ENCODE measurements around the gene SEPTIN14. TPM values are rescaled to one million over a fixed set of nuclear protein-coding genes. Genes with fewer than 3 reads are reported as not detected.
"Not testable (repeated sequence)": the region's sequence is repeated elsewhere in the genome, so short reads cannot be mapped to it uniquely, and the experiment has no call there.

The SEPTIN14 gene
- total RNA-seq, 1 donor from 2014 or later, result 0.07 TPM

DNA sequence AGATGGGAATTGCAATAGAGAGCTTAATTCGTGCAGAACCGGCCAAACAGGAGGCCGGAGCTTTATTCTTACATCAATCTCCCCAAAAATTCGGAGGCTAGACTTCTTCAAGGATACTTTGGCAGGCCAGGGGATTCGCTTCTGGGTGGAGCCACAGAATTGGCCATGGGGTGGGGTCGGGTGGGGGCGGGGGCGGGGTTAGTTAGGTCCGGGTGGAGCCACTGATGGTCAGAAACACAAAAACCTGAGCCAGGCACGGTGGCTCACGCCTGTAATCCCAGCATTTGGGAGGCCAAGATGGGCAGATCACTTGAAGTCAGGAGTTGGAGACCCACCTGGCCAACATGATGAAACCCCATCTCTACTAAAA is 87.5 kb downstream of the SEPTIN14 start:
- Mint-ChIP-seq H3K36me3 (no peaks in the 10 kb centered on the region), H3K27ac (no peak overlapping the region), H3K4me1 (no peaks in the 10 kb centered on the region), H3K9me3 (peaks cover 29% of the 10 kb centered on the region), H3K4me3 (no peak overlapping the region), H3K27me3 (ENCODE audit: low read depth) (no peaks in the 10 kb centered on the region)
- TF ChIP-seq, protein P1, sequence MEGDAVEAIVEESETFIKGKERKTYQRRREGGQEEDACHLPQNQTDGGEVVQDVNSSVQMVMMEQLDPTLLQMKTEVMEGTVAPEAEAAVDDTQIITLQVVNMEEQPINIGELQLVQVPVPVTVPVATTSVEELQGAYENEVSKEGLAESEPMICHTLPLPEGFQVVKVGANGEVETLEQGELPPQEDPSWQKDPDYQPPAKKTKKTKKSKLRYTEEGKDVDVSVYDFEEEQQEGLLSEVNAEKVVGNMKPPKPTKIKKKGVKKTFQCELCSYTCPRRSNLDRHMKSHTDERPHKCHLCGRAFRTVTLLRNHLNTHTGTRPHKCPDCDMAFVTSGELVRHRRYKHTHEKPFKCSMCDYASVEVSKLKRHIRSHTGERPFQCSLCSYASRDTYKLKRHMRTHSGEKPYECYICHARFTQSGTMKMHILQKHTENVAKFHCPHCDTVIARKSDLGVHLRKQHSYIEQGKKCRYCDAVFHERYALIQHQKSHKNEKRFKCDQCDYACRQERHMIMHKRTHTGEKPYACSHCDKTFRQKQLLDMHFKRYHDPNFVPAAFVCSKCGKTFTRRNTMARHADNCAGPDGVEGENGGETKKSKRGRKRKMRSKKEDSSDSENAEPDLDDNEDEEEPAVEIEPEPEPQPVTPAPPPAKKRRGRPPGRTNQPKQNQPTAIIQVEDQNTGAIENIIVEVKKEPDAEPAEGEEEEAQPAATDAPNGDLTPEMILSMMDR (IDR thresholded peaks at IDR 0.05; ENCODE audit: unreplicated experiment), result no peak
- no peak for DNase-seq (ENCODE audit: low spot score in 2 of 2, unreplicated experiment in 2 of 2)

DNA sequence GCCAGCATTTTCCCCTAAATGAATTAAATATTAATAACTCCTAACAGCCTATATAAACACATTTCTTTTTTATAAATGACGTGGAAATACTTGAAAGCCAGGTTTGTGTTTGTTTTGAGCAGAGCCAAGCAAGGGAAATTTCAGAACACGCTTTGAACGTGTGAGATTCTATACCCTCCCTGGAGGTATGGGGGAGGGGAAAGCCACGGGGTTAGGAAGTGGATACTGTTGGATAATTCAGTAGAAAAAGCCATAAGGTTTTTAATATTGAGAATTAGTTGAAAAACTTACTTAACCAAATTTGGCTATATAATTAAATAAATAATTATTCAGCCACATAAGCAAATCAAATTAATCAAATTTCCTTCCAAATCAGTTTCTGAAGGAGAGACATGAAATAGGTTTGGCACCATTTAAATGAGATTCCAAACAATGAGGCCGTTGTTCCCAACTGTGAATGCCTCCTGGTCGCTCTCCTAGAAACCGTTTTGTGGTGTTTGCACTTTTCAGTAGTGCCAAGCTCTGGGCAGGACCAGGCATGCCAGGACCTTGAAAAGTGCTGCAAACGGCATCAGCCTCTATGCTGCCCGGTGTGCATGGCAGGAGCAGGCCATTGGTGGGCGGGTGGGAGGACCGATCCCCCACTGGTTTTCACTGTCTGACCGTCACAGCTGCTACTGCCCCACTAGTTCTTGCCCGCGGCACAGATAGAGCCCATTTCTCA is 88.1 kb downstream of the SEPTIN14 start:
- no peak overlapping the region for H3K4me3 Mint-ChIP-seq
- no peak overlapping the region for H3K27ac Mint-ChIP-seq
- DNase-seq (ENCODE audit: low spot score in 2 of 2, unreplicated experiment in 2 of 2), result no peak
- H3K4me1 Mint-ChIP-seq, result no peaks in the 10 kb centered on the region
- no peaks in the 10 kb centered on the region for H3K36me3 Mint-ChIP-seq
- peaks cover 25% of the 10 kb centered on the region for H3K9me3 Mint-ChIP-seq
- TF ChIP-seq, protein P1 (IDR thresholded peaks at IDR 0.05; ENCODE audit: unreplicated experiment), result no peak
- no peaks in the 10 kb centered on the region for H3K27me3 Mint-ChIP-seq (ENCODE audit: low read depth)

DNA sequence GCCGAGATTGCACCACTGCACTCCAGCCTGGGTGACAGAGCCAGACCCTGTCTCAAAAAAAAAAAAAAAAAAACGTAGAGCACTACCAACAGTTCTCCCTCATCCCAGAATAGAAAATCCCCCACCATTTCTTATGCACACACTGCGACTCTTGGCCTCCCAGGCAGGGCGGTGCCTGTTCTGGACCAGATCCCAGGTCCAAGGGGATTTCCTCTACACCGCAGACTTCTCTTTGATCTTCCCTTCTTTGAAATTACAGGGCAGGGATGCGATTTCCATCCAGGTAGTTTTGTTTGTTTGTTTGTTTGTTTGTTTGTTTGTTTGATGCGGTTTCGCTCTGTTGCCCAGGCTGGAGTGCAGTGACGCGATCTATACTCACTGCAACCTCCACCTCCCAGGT is 91.8 kb downstream of the SEPTIN14 start:
- Mint-ChIP-seq H3K27ac (no peak overlapping the region), H3K36me3 (no peaks in the 10 kb centered on the region), H3K9me3 (peaks cover 17% of the 10 kb centered on the region), H3K4me1 (no peaks in the 10 kb centered on the region), H3K27me3 (ENCODE audit: low read depth) (no peaks in the 10 kb centered on the region), H3K4me3 (no peak overlapping the region)
- no peak for DNase-seq (ENCODE audit: low spot score in 2 of 2, unreplicated experiment in 2 of 2)
- TF ChIP-seq, protein P1 (IDR thresholded peaks at IDR 0.05; ENCODE audit: unreplicated experiment), result no peak

DNA sequence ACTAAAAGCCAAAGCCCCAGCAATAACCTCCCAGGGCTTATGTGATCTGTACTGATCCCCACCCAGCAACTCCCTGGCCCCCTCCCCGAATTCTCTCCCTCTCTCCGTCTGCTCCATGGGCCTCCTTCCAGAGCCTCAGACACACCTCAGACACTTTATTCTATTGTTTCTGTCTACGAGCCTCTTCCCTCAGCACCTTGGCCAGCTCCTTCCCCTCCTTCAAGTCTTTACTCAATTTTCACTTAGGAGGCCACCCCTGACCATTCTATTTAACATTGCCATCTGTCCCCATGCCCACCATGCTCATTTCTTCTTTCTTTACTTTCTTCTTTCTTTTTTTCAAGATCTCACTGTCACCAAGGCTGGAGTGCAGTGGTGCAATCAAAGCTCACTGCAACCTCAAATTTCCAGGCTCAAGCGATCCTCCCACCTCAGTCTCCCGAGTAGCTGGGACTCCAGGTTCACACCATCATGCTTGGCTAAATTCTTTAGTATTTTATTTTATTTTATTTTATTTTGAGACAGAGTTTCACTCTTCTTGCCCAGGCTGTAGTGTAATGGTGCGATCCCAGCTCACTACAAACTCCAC is 109.2 kb downstream of the SEPTIN14 start:
- H3K27me3 Mint-ChIP-seq (ENCODE audit: low read depth); H3K4me1 Mint-ChIP-seq; H3K36me3 Mint-ChIP-seq; DNase-seq (ENCODE audit: low spot score in 2 of 2, unreplicated experiment in 2 of 2); H3K27ac Mint-ChIP-seq; H3K4me3 Mint-ChIP-seq: not testable (repeated sequence)
- peaks cover 20% of the 10 kb centered on the region for H3K9me3 Mint-ChIP-seq

DNA sequence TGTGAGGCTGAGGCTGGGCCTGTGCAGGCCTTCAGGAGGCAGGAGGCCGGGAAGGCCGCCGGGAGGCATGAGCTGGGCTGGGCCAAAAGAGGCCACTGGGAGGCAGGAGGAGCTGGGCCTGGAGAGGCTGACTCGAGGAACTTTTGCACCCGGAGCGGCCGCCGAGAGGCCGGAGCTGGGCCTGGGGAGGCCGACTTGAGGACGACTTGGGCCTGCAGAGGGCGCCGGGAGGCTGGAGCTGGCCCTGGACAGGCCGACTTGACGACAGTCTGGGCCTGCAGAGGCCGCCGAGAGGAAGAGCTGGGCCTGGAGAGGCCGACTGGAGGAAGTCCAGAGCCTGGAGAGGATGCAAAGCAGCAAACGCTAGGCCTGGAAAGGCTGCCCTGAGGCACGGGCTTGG is 117.8 kb downstream of the SEPTIN14 start:
- H3K27me3 Mint-ChIP-seq (ENCODE audit: low read depth); H3K9me3 Mint-ChIP-seq; DNase-seq (ENCODE audit: low spot score in 2 of 2, unreplicated experiment in 2 of 2); H3K4me1 Mint-ChIP-seq; H3K4me3 Mint-ChIP-seq; H3K27ac Mint-ChIP-seq; H3K36me3 Mint-ChIP-seq: not testable (repeated sequence)

Other genes with a start within 250 kb of the SEPTIN14 start
- 11.5 to 15.2 TPM (median 14.8 TPM) in 3 replicates for gene ZNF713, start 24.7 kb upstream of the SEPTIN14 start, total RNA-seq
- gene MRPS17, start 89.1 kb upstream of the SEPTIN14 start, total RNA-seq, result 17.2 to 19.7 TPM (median 17.5 TPM) in 3 replicates
- gene NIPSNAP2, start 101.8 kb upstream of the SEPTIN14 start, total RNA-seq, result 59.9 to 63.4 TPM (median 62.8 TPM) in 3 replicates
- 16.9 to 19.9 TPM (median 19.5 TPM) in 3 replicates for gene PSPH, start 188.7 kb upstream of the SEPTIN14 start, total RNA-seq
- gene CCT6A, start 189.0 kb upstream of the SEPTIN14 start, total RNA-seq, result 124 to 130 TPM (median 127 TPM) in 3 replicates
- gene SUMF2, start 201.5 kb upstream of the SEPTIN14 start, total RNA-seq, result 153 to 156 TPM (median 156 TPM) in 3 replicates
- gene PHKG1, start 230.2 kb upstream of the SEPTIN14 start, total RNA-seq, result 1.7 to 2.6 TPM (median 2.6 TPM) in 3 replicates
- gene CHCHD2, start 243.7 kb upstream of the SEPTIN14 start, total RNA-seq, result 195 to 215 TPM (median 214 TPM) in 3 replicates